Endothelial cell of umbilical vein (primary cell): Measurements from ENCODE around the gene SIDT1. TPM values are rescaled to one million over a fixed set of nuclear protein-coding genes. Genes with fewer than 3 reads are reported as not detected.

Experiments
- BruUV-seq: library from RNA; stranded (reverse); fragments of 400-500 nt; replicated peaks from 2 replicates; lab custom pipeline; 2021; lab: Mats Ljungman, UMichigan
- CTCF ChIA-PET: fragments of 300-600, 350-600 bp; sonication (Branson Sonifier 250); formaldehyde crosslinking; loops from one replicate; lab custom pipeline; 2021; ENCODE audit warnings: antibody characterized with exemption, inconsistent platforms; lab: Charles Lee
- POLR2A ChIA-PET: fragments of 300-600, 350-600 bp; sonication (Branson Sonifier 250); formaldehyde crosslinking; loops from one replicate; lab custom pipeline; 2021; ENCODE audit warnings: antibody characterized with exemption, inconsistent platforms; lab: Charles Lee
- DNase-seq: peaks from one replicate; pipeline ENCODE4 v3.0.0-alpha.2; 2011; ENCODE audit warnings: low read depth, low spot score
- FAIRE-seq: peaks from 2 replicates; lab custom pipeline; 2011; peaks lifted over from hg19 to GRCh38; lab: Jason Lieb, UNC
- H2AFZ ChIP-seq: 2 replicates; pipeline ENCODE4 v1.6.0; 2012; ENCODE audit warnings: low read depth, low read length, control low read depth, inconsistent platforms
- H3K27ac ChIP-seq: 2 replicates; pipeline ENCODE4 v1.5.1; 2011; ENCODE audit warnings: low read depth, mild to moderate bottlenecking, control low read depth, low read length, moderate library complexity; ENCODE audit not compliant: insufficient read depth
- H3K27me3 ChIP-seq, 2 experiments: 2 replicates each; pipeline versions ENCODE4 v1.6.0 to v1.6.1; 2011; ENCODE audit warnings: low read length in 2 of 2, mixed read lengths in 1 of 2; ENCODE audit not compliant: control insufficient read depth in 2 of 2, insufficient read depth in 2 of 2
- H3K36me3 ChIP-seq, 2 experiments: 2 replicates in 1 of 2; 3 replicates in 1 of 2; pipeline ENCODE4 v1.5.1; 2011; ENCODE audit warnings: low read length in 2 of 2, mild to moderate bottlenecking in 1 of 2, moderate library complexity in 1 of 2; ENCODE audit not compliant: control insufficient read depth in 2 of 2, insufficient read depth in 2 of 2; ENCODE audit errors: extremely low read depth in 1 of 2
- H3K4me1 ChIP-seq: 3 replicates; pipeline ENCODE4 v1.5.1; 2011; ENCODE audit warnings: mild to moderate bottlenecking, low read length; ENCODE audit not compliant: control insufficient read depth, insufficient read depth; ENCODE audit errors: extremely low read depth
- H3K4me2 ChIP-seq: 2 replicates; pipeline ENCODE4 v1.6.1; 2011; ENCODE audit warnings: low read length, control low read depth, mixed read lengths; ENCODE audit not compliant: insufficient read depth
- H3K4me3 ChIP-seq, 3 experiments: fragments of 200-600 bp in 1 of 3; sonication (generic), shearing (Covaris generic) in 1 of 3; replicated peaks in 1 of 3; 2 replicates each; pipeline ENCODE4 v1.5.1; 2011 to 2016; ENCODE audit warnings: control low read depth in 3 of 3, low read length in 3 of 3, mild to moderate bottlenecking in 2 of 3, inconsistent platforms in 1 of 3, low read depth in 1 of 3, moderate library complexity in 1 of 3; ENCODE audit not compliant: insufficient read depth in 1 of 3
- H3K79me2 ChIP-seq: 2 replicates; pipeline ENCODE4 v1.6.0; 2012; ENCODE audit warnings: low read length, inconsistent platforms; ENCODE audit not compliant: control insufficient read depth, insufficient read depth
- H3K9ac ChIP-seq: replicated peaks from 2 replicates; pipeline ENCODE3; 2011; ENCODE audit warnings: low read length, control low read depth; ENCODE audit not compliant: insufficient read depth; ENCODE audit errors: extremely low read depth
- H3K9me1 ChIP-seq: replicated peaks from 3 replicates; pipeline ENCODE4 v1.6.0; 2011; ENCODE audit warnings: mild to moderate bottlenecking, low read length; ENCODE audit not compliant: control insufficient read depth, insufficient read depth; ENCODE audit errors: extremely low read depth
- H3K9me3 ChIP-seq: replicated peaks from 2 replicates; pipeline ENCODE4 v1.5.1; 2012; ENCODE audit warnings: low read length, inconsistent platforms; ENCODE audit not compliant: control insufficient read depth, insufficient read depth
- H4K20me1 ChIP-seq: replicated peaks from 2 replicates; pipeline ENCODE3; 2011; ENCODE audit warnings: mild to moderate bottlenecking, low read length; ENCODE audit not compliant: control insufficient read depth, insufficient read depth; ENCODE audit errors: extremely low read depth
- EZH2 ChIP-seq: IDR thresholded peaks from 2 replicates; pipeline ENCODE4 v1.6.1; 2012; ENCODE audit warnings: borderline replicate concordance, low read depth, mild to moderate bottlenecking, moderate library complexity, low read length, inconsistent platforms; ENCODE audit not compliant: severe bottlenecking
- FOS ChIP-seq: IDR thresholded peaks from 2 replicates; pipeline ENCODE4 v1.6.1; 2011; ENCODE audit warnings: mild to moderate bottlenecking, low read length, moderate library complexity, borderline replicate concordance; ENCODE audit not compliant: insufficient read depth
- GATA2 ChIP-seq: IDR thresholded peaks from 2 replicates; pipeline ENCODE4 v1.7.0; 2011; ENCODE audit warnings: low read depth, mild to moderate bottlenecking, moderate library complexity, mixed read lengths, low read length; ENCODE audit not compliant: insufficient read length, insufficient read depth
- JUN ChIP-seq: IDR thresholded peaks from 2 replicates; pipeline ENCODE4 v1.6.1; 2011; ENCODE audit warnings: borderline replicate concordance, low read depth; ENCODE audit not compliant: insufficient read length, insufficient read depth
- MYC ChIP-seq: IDR thresholded peaks from one replicate; pipeline ENCODE4 v1.6.1; 2011; ENCODE audit warnings: mild to moderate bottlenecking, low read depth, low read length
- POLR2A ChIP-seq: IDR thresholded peaks from 2 replicates; pipeline ENCODE4 v1.6.1; 2012; ENCODE audit warnings: low read depth, mild to moderate bottlenecking, control low read depth, low read length
- POLR2AphosphoS5 ChIP-seq: IDR thresholded peaks from 2 replicates; pipeline ENCODE4 v1.6.1; 2012; ENCODE audit warnings: low read depth, mild to moderate bottlenecking, control low read depth, low read length, moderate library complexity; ENCODE audit not compliant: insufficient read depth
- dilution Hi-C: fragments of 300-500 bp; cut with MboI; formaldehyde crosslinking; loops from one replicate; pipeline ENCODE4 v1.15.0; 2019; ENCODE audit warnings: low sequenced_read_pairs; ENCODE audit not compliant: extremely low pct_ligation_motif_present
- intact Hi-C: fragments of 100-400 bp; cut with micrococcal nuclease; formaldehyde crosslinking; loops from one replicate; pipeline ENCODE4 v1.10.0; 2022
- polyA plus RNA-seq, 4 experiments: library from polyadenylated mRNA; depleted of rRNA in 3 of 4; stranded (reverse) in 3 of 4; unstranded in 1 of 4; fragments of >200 nt; gene quantifications; 2 replicates each; pipeline versions ENCODE4 v1.2.1 to v1.2.3, GENCODE V29; 2011 to 2012; ENCODE audit warnings: missing spikeins in 1 of 4
- total RNA-seq: library from RNA; stranded (reverse); gene quantifications from 2 replicates; pipeline ENCODE4 v1.2.3, GENCODE V29; 2021
- TF ChIP-seq, protein P1 (sequence below), 2 donors: IDR thresholded peaks; 1 replicate in 1 of 2; 2 replicates in 1 of 2; pipeline ENCODE4 v1.5.1; 2011; ENCODE audit warnings: low read length in 2 of 2, mild to moderate bottlenecking in 2 of 2, moderate library complexity in 2 of 2, control low read depth in 1 of 2, inconsistent platforms in 1 of 2, low read depth in 1 of 2; ENCODE audit not compliant: insufficient read depth in 1 of 2; ENCODE audit errors: extremely low read depth in 1 of 2
- TF ChIP-seq, protein P2 (sequence below): IDR thresholded peaks from 2 replicates; pipeline ENCODE4 v1.6.1; 2011; ENCODE audit not compliant: insufficient read depth, insufficient read length

SIDT1 gene
- total and polyA plus RNA-seq, 2 donors (not counting 3 experiments of a cell fraction or from before 2014, with no cell fraction given): 0.07 TPM; not detected in 1

DNA sequence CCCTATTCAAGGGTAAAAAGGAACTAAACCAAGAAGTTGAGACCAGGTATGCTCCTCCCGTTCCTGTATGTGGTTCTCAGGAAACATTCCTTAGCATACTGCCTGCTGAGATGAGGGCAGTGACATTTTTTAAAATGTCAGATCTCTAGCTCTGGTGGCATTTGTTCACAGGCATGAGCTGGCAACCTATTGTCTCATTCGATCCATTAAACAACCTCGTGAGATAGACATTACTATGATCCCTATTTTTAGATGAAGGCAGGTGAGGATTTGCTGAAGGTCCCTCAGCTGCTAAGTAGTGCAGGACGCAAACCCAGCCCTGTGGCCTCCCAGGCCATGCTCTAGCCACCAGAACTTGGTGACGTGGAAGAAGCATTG is 74.9 kb downstream of the SIDT1 start:
- H3K79me2 ChIP-seq: no peaks in the 10 kb centered on the region
- BruUV-seq: no TSS peak
- H3K9me3 ChIP-seq: no peaks in the 10 kb centered on the region
- H2AFZ ChIP-seq: no peak overlapping the region
- dilution Hi-C loops: no loop called here
- H3K4me2 ChIP-seq: no peak overlapping the region
- ChIA-PET POLR2A (no interaction called here), CTCF (no interaction called here)
- H3K36me3 ChIP-seq: no peaks in the 10 kb centered on the region
- H4K20me1 ChIP-seq: no peaks in the 10 kb centered on the region
- no peaks in the 10 kb centered on the region for H3K4me1 ChIP-seq
- no peak overlapping the region for H3K27ac ChIP-seq
- FAIRE-seq: no peak
- no peak for DNase-seq
- intact Hi-C loops: no loop called here
- no peak overlapping the region for H3K9ac ChIP-seq
- no peaks in the 10 kb centered on the region for H3K9me1 ChIP-seq
- peaks cover 0 to 8% of the 10 kb centered on the region in 2 experiments for H3K27me3 ChIP-seq
- H3K4me3 ChIP-seq: no peak overlapping the region
- TF ChIP-seq EZH2 (no peak), GATA2 (no peak), POLR2A (no peak), JUN (no peak), POLR2AphosphoS5 (no peak), MYC (no peak), FOS (no peak)
- TF ChIP-seq, protein P1, sequence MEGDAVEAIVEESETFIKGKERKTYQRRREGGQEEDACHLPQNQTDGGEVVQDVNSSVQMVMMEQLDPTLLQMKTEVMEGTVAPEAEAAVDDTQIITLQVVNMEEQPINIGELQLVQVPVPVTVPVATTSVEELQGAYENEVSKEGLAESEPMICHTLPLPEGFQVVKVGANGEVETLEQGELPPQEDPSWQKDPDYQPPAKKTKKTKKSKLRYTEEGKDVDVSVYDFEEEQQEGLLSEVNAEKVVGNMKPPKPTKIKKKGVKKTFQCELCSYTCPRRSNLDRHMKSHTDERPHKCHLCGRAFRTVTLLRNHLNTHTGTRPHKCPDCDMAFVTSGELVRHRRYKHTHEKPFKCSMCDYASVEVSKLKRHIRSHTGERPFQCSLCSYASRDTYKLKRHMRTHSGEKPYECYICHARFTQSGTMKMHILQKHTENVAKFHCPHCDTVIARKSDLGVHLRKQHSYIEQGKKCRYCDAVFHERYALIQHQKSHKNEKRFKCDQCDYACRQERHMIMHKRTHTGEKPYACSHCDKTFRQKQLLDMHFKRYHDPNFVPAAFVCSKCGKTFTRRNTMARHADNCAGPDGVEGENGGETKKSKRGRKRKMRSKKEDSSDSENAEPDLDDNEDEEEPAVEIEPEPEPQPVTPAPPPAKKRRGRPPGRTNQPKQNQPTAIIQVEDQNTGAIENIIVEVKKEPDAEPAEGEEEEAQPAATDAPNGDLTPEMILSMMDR (IDR thresholded peaks at IDR 0.05; ENCODE audit: extremely low read depth in 1 of 2, insufficient read depth in 1 of 2, low read depth in 1 of 2, low read length in 2 of 2): no peak
- TF ChIP-seq, protein P2, sequence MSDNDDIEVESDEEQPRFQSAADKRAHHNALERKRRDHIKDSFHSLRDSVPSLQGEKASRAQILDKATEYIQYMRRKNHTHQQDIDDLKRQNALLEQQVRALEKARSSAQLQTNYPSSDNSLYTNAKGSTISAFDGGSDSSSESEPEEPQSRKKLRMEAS: no peak
